ENCODE measurements around the gene INPP5A. TPM values are rescaled to one million over a fixed set of nuclear protein-coding genes. Genes with fewer than 3 reads are reported as not detected.

Gene INPP5A
- total and polyA plus RNA-seq, 2 of the 13 experiments (the other 11 are each of a cell fraction or from before 2014, with no cell fraction given): 17.5 to 37.9 TPM

- TF ChIP-seq RERE (CRISPR knock-in tag; IDR thresholded peaks at IDR 0.05; ENCODE audit: low read depth) (no peak), TAF15 (IDR thresholded peaks at IDR 0.05; ENCODE audit: low read depth, low read length, poor library complexity, severe bottlenecking) (no peak), SP140L (CRISPR knock-in tag; IDR thresholded peaks at IDR 0.05; ENCODE audit: borderline replicate concordance) (no peak), SP4 (CRISPR knock-in tag; IDR thresholded peaks at IDR 0.05) (no peak), KDM1A (CRISPR knock-in tag; IDR thresholded peaks at IDR 0.05) (no peak), PITX1 (CRISPR knock-in tag; IDR thresholded peaks at IDR 0.05) (no peak), KDM6A (CRISPR knock-in tag; IDR thresholded peaks at IDR 0.05; ENCODE audit: low read depth) (no peak), CHD2 (IDR thresholded peaks at IDR 0.05; ENCODE audit: low read depth, low read length) (no peak), ZNF253 (CRISPR knock-in tag; IDR thresholded peaks at IDR 0.05; ENCODE audit: borderline replicate concordance) (no peak), BORCS8-MEF2B (CRISPR knock-in tag; IDR thresholded peaks at IDR 0.05) (no peak; the same call in 1 of the 2 replicates), BATF2 (CRISPR knock-in tag; IDR thresholded peaks at IDR 0.05) (no peak), ARNT (IDR thresholded peaks at IDR 0.05) (no peak), XRCC5 (optimal IDR thresholded peaks at IDR 0.05; ENCODE audit: low read length) (peak; percentile 13), MYNN (CRISPR knock-in tag; IDR thresholded peaks at IDR 0.05; ENCODE audit: low read depth) (no peak), ZNF652 (CRISPR knock-in tag; IDR thresholded peaks at IDR 0.05; ENCODE audit: borderline replicate concordance, low read depth) (no peak), SRY (CRISPR knock-in tag; IDR thresholded peaks at IDR 0.05) (peak; percentile 61; the same call in 1 of the 2 replicates), ZNF30 (CRISPR knock-in tag; IDR thresholded peaks at IDR 0.05) (no peak), ZNF891 (CRISPR knock-in tag; IDR thresholded peaks at IDR 0.05) (no peak), ATF7-NPFF (CRISPR knock-in tag; IDR thresholded peaks at IDR 0.05; ENCODE audit: low read depth) (peak; percentile 42; the same call in 1 of the 2 replicates), ZSCAN25 (CRISPR knock-in tag; IDR thresholded peaks at IDR 0.05) (no peak)
- TF ChIP-seq, protein P1, sequence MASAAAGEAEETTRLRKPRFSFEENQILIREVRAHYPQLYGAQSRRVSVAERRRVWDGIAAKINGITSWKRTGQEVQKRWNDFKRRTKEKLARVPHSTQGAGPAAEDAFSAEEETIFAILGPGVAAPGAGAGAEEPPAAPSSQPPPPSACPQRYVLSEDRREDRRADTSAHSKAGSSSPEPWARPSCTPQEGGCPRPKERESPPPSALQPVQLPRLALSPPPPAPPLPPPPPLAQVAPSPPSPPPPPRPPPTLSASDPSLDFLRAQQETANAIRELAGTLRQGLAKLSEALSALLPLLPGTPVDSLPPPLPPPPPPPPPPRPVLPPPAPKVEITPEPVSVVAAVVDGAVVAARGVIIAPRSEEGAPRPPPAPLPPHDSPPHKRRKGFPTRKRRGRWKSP (CRISPR knock-in tag; IDR thresholded peaks at IDR 0.05): peak; percentile 76
- TF ChIP-seq, protein P2, sequence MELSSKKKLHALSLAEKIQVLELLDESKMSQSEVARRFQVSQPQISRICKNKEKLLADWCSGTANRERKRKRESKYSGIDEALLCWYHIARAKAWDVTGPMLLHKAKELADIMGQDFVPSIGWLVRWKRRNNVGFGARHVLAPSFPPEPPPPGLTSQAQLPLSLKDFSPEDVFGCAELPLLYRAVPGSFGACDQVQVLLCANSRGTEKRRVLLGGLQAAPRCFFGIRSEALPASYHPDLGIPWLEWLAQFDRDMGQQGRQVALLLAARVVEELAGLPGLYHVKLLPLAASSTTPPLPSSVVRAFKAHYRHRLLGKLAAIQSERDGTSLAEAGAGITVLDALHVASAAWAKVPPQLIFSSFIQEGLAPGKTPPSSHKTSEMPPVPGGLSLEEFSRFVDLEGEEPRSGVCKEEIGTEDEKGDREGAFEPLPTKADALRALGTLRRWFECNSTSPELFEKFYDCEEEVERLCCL (CRISPR knock-in tag; IDR thresholded peaks at IDR 0.05; ENCODE audit: borderline replicate concordance): no peak
These were observed 147.7 kb downstream of the INPP5A start (continued) for GRCh38 chr10:132685101-132685891.

Measured in HepG2 (cell line).